Stomach (tissue), 9 donors: ENCODE data around the gene ERAL1. TPM values are rescaled to one million over a fixed set of nuclear protein-coding genes. Genes with fewer than 3 reads are reported as not detected.

Experiments
- DNase-seq, 2 donors: peaks; one replicate each; pipeline versions ENCODE4 v3.0.0 to v3.0.0-alpha.2; 2013 to 2019
- H3K27ac ChIP-seq, 5 donors: fragments of 200-600 bp in 4 of 5; sonication (generic) in 4 of 5; one replicate each; pipeline ENCODE4 v1.5.1; 2013 to 2019; ENCODE audit warnings: mild to moderate bottlenecking in 1 of 5, moderate library complexity in 1 of 5
- H3K27me3 ChIP-seq, 3 donors: fragments of 200-600 bp; sonication (generic); one replicate each; pipeline ENCODE4 v1.5.1; 2017 to 2019; ENCODE audit warnings: mixed run types in 1 of 3
- H3K36me3 ChIP-seq, 4 donors: fragments of 200-600 bp; sonication (generic); 1 replicate in 3 of 4; 2 replicates in 1 of 4; pipeline ENCODE4 v1.5.1; 2016 to 2019
- H3K4me1 ChIP-seq, 4 donors: fragments of 200-600 bp; sonication (generic); one replicate each; pipeline ENCODE4 v1.5.1; 2016 to 2019
- H3K4me3 ChIP-seq, 4 donors: fragments of 200-600 bp; sonication (generic) in 3 of 4; one replicate each; pipeline ENCODE4 v1.5.1; 2016 to 2019; ENCODE audit warnings: mild to moderate bottlenecking in 1 of 4
- H3K9me3 ChIP-seq, 4 donors: fragments of 200-600 bp; sonication (generic); one replicate each; pipeline ENCODE4 v1.5.1; 2016 to 2019
- EP300 ChIP-seq: sonication (generic); formaldehyde crosslinking; IDR thresholded peaks from one replicate; pipeline ENCODE4 v1.6.1; 2017; ENCODE audit warnings: antibody characterized with exemption
- POLR2A ChIP-seq, 4 donors: fragments of 450-650 bp; IDR thresholded peaks; one replicate each; pipeline ENCODE4 v1.6.1; 2016; ENCODE audit warnings: antibody characterized with exemption in 4 of 4, control low read depth in 2 of 4, mild to moderate bottlenecking in 1 of 4, moderate library complexity in 1 of 4
- POLR2AphosphoS5 ChIP-seq, 3 donors: sonication (generic); formaldehyde crosslinking; IDR thresholded peaks; one replicate each; pipeline ENCODE4 v1.6.1; 2016; ENCODE audit warnings: antibody characterized with exemption in 3 of 3
- WGBS, 5 donors: extraction: QIAGEN DNeasy Blood & Tissue Kit in 3 of 5; methylation state at CpG; one replicate each; pipeline versions ENCODE4 v1.1.5 to v1.1.7; 2013 to 2018; 5-methylcytosine and 5-hydroxymethylcytosine counted together
- intact Hi-C: fragments of 100-400 bp; cut with DNase I; formaldehyde crosslinking; loops from one replicate; pipeline ENCODE4 v1.15.1; 2023; ENCODE audit warnings: low total_unique reads
- polyA plus RNA-seq, 3 donors: library from polyadenylated mRNA; stranded (reverse); fragments of 200-250 nt; gene quantifications; one replicate each; pipeline ENCODE4 v1.2.3, GENCODE V29; 2013
- total RNA-seq, 5 donors: library from RNA; depleted of rRNA; stranded (reverse); fragments of >200 nt; gene quantifications; one replicate each; pipeline versions ENCODE4 v1.1.0 to v1.2.3, GENCODE V29; 2014 to 2016
- TF ChIP-seq, protein P1 (sequence below), 7 experiments: fragments of 450-650 bp in 4 of 7; fragments of 200-600 bp in 3 of 7; sonication (generic) in 3 of 7; IDR thresholded peaks; one replicate each; pipeline ENCODE4 v1.5.1; 2016 to 2019; ENCODE audit warnings: antibody characterized with exemption in 7 of 7, control low read depth in 2 of 7, mild to moderate bottlenecking in 1 of 7
- donor health status: healthy with polysubstance abuse.
- donor health status: Bipolar disorder and iron deficiency.
- donor health status: healthy.

Gene ERAL1
- total and polyA plus RNA-seq, 8 donors: 23.1 to 97.0 (median 46.5) TPM

- H3K9me3 ChIP-seq: no peaks in the 10 kb centered on the region
- peak overlapping the region in 2 of 5 donors; percentile 15 to 31 for H3K27ac ChIP-seq
- DNase-seq: no peak
- TF ChIP-seq POLR2AphosphoS5 (IDR thresholded peaks at IDR 0.05) (no peak), POLR2A (IDR thresholded peaks at IDR 0.05) (no peak), EP300 (no peak)
- TF ChIP-seq, protein P1, sequence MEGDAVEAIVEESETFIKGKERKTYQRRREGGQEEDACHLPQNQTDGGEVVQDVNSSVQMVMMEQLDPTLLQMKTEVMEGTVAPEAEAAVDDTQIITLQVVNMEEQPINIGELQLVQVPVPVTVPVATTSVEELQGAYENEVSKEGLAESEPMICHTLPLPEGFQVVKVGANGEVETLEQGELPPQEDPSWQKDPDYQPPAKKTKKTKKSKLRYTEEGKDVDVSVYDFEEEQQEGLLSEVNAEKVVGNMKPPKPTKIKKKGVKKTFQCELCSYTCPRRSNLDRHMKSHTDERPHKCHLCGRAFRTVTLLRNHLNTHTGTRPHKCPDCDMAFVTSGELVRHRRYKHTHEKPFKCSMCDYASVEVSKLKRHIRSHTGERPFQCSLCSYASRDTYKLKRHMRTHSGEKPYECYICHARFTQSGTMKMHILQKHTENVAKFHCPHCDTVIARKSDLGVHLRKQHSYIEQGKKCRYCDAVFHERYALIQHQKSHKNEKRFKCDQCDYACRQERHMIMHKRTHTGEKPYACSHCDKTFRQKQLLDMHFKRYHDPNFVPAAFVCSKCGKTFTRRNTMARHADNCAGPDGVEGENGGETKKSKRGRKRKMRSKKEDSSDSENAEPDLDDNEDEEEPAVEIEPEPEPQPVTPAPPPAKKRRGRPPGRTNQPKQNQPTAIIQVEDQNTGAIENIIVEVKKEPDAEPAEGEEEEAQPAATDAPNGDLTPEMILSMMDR (IDR thresholded peaks at IDR 0.05): no peak
- no peaks in the 10 kb centered on the region for H3K27me3 ChIP-seq
- peaks cover 0 to 11% (median 0%) of the 10 kb centered on the region in 4 donors for H3K4me1 ChIP-seq
- H3K4me3 ChIP-seq: no peak overlapping the region
- H3K36me3 ChIP-seq: peaks cover 19 to 32% (median 27%) of the 10 kb centered on the region in 4 donors
- intact Hi-C loops: no loop called here
- 89 to 94% (median 93%) methylated on average over 1 of the region's 1 CpG for WGBS, 5 donors
These were observed 9.1 kb downstream of the ERAL1 start for GRCh38 chr17:28863953-28864352.

DNA sequence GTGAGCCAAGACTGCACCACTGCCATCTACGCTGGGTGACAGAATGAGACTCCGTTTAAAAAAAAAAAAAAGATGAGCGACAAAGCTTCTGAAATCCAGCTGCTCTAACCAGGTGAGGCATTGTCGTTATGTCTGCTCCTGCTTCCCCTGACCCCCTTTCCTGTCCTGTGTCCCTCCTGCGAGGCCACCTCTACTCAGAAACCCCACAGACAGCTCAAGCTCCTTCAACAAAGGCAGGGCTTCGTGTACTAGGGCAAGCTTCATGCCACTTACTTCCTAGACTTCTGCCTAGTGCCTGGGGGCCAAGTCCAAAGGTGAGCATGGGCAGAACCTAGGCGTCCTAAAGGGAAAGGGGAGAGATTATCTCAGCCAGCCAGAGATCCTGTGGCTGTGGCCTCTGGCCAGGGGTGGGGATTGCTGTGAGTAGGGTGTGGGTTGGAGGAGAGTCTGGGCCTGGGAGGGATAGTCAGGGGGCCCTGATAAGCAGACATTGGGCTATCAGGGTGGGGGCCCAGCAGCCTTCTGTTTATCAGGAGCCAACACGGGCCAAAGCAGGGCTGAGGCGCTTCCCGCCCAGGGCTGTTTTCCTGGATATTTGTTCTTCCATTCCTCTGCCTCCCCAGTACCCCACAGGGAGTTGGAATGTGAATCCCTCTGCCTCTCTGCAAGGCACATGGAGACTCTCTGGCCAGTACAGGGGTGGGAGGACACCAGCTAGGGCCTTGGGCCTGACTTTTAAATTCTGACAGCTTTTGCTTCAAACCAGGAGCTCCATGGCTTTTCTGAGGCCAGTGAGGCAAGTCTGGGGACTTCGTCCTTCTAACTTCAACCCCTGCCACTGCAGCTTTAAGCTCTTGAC lies 10.4 kb downstream of the ERAL1 start:
- 56 to 73% (median 59%) methylated on average over 8 to 11 of the region's 11 CpGs for WGBS, 5 donors
- Histone ChIP-seq H3K9me3 (no peaks in the 10 kb centered on the region), H3K27me3 (no peaks in the 10 kb centered on the region), H3K4me3 (no peak overlapping the region), H3K36me3 (peaks cover 8 to 20% (median 14%) of the 10 kb centered on the region in 4 donors), H3K4me1 (peaks cover 0 to 11% (median 0%) of the 10 kb centered on the region in 4 donors), H3K27ac (peak overlapping the region; percentile 13 to 83 (median 69))
- peak; percentile 51 to 76 for DNase-seq
- TF ChIP-seq POLR2AphosphoS5 (IDR thresholded peaks at IDR 0.05) (peak in 1 of 3 donors; percentile 38), POLR2A (IDR thresholded peaks at IDR 0.05) (no peak)
- TF ChIP-seq, protein P1 (IDR thresholded peaks at IDR 0.05): no peak
- intact Hi-C loops: no loop called here

DNA sequence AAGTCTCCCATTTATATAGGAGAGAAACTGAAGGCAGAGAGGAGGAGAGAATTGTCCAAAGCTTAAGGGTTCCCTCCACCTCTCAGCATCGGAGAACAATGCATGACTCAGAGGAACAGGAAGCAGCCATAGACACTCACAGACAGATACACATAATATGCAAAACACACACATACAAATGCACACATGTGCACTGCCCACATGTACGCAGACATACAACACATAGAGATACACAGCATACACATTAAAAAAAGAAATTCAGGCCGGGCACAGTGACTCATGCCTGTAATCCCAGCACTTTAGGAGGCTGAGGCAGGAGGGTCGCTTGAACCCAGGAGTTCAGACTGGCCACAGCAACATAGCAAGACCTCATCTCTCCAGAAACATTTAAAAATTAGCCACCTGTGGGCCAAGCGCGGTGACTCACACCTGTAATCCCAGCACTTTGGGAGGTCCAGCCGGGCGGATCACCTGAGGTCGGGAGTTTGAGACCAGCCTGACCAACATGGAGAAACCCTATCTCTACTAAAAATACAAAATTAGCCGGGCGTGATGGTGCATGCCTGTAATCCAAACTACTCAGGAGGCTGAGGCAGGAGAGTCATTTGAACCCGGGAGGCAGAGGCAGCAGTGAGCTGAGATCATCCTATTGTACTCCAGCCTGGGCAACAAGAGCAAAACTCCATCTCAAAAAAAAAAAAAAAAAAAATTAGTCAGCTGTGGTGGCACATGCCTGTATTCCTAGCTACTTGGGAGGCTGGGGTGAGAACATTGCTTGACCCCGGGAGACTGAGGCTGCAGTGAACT lies 11.3 kb downstream of the ERAL1 start:
- Histone ChIP-seq H3K36me3 (peaks cover 0 to 10% (median 5%) of the 10 kb centered on the region in 4 donors), H3K27ac (peak overlapping the region in 3 of 5 donors; percentile 13 to 70 (median 69)), H3K4me1 (peaks cover 0 to 11% (median 0%) of the 10 kb centered on the region in 4 donors), H3K4me3 (no peak overlapping the region), H3K27me3 (no peaks in the 10 kb centered on the region), H3K9me3 (no peaks in the 10 kb centered on the region)
- no peak for TF ChIP-seq POLR2AphosphoS5 (IDR thresholded peaks at IDR 0.05)
- TF ChIP-seq EP300: no peak
- no peak for TF ChIP-seq POLR2A (IDR thresholded peaks at IDR 0.05)
- TF ChIP-seq, protein P1 (IDR thresholded peaks at IDR 0.05): no peak
- 75 to 90% (median 86%) methylated on average over 13 of the region's 13 CpGs for WGBS, 5 donors
- DNase-seq: no peak
- intact Hi-C loops: no loop called here

DNA sequence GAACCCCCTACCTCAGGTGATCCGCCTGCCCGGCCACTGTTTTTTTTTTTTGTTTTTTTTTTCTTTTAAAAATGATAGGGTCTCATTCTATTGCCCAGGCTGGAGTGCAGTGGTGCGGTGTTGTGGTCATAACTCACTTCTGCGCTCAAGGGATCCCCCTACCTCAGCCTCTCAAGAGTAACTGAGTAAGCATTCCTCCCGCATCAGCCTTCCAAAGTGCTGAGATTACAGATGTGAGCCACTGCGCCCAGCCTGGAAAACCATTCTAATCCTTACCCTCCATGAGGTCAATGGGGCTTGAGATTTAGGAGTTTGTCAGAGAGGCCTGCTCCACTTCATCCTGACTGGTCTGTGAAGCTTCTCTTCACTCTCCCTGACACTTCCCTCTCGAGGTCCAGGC lies 12.5 kb downstream of the ERAL1 start:
- 86 to 94% (median 90%) methylated on average over 7 of the region's 7 CpGs for WGBS, 5 donors
- Histone ChIP-seq H3K4me3 (no peak overlapping the region), H3K4me1 (peaks cover 0 to 11% (median 0%) of the 10 kb centered on the region in 4 donors), H3K36me3 (no peaks in the 10 kb centered on the region), H3K27me3 (no peaks in the 10 kb centered on the region), H3K27ac (no peak overlapping the region), H3K9me3 (no peaks in the 10 kb centered on the region)
- TF ChIP-seq POLR2AphosphoS5 (IDR thresholded peaks at IDR 0.05) (no peak), EP300 (no peak), POLR2A (IDR thresholded peaks at IDR 0.05) (no peak)
- TF ChIP-seq, protein P1 (IDR thresholded peaks at IDR 0.05): no peak
- intact Hi-C loops: no loop called here
- DNase-seq: no peak
